HG03108 (cell line): Measurements from ENCODE around the gene OSBPL1A.
"Not testable (repeated sequence)": the region's sequence is repeated elsewhere in the genome, so short reads cannot be mapped to it uniquely, and the experiment has no call there.

Experiments used
- ATAC-seq: cut with Tn5 transposase; IDR thresholded peaks from one replicate; pipeline ENCODE4 v1.9.1; 2021; ENCODE audit warnings: moderate library complexity; ENCODE audit not compliant: unreplicated experiment

The OSBPL1A gene

DNA sequence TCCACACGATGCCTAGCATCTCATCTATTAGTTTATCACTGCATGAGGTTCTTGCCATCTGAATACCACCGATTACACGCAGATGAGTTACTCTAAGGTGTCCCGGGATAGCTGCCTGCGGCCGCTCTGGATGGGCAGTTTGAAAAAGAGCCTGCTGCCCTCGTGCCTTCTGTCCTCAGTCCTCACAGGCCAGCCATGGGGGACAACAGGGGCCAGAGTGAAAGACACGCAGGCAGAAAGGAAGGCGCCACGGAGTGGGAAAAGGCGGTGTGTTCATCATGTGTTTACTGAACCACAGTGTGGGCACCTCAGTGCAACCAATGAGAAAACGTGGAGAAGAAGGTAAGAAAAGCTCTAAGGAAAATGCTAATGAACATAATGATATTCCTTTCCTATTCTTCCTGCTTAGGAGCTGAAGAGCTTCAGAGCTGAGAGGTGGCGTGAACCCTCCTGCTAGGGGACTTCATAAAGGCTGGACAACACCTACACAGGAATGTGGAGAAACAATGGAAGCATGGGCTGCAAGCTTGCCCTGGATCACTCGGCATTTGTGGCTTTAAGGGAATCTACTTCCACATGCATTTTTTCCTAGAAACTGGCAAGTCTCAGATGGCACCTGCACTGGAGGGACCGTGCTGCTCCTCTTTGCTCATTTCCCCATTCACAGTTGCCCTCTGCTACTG, 207.8 kb downstream of the OSBPL1A start:
- no peak for ATAC-seq

DNA sequence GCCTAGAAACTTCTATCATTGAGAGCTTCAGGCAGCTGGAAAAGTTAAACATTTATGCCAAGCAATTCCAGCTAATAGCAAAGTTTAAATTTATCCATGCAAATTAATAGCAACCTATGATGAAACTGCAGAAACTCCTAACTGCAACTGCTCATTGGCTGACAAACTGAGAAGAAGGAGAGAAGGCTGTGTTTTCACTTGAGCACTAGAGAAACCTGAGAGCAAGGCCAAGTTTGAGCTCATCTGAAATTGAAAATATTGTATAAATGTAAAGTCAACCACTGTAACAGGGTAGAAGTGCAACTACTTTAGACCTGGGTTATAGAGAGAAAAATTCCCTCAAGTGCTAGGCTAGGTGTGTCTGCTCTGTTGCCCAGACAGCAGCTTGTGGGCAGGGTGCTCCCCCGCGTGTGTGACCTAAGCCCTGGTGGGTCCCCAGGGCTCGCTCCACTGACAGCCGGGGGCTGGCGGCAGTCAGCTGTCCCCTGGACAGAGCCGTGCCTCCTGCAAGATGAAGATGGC, 208.6 kb downstream of the OSBPL1A start:
- peak; percentile 74 for ATAC-seq

DNA sequence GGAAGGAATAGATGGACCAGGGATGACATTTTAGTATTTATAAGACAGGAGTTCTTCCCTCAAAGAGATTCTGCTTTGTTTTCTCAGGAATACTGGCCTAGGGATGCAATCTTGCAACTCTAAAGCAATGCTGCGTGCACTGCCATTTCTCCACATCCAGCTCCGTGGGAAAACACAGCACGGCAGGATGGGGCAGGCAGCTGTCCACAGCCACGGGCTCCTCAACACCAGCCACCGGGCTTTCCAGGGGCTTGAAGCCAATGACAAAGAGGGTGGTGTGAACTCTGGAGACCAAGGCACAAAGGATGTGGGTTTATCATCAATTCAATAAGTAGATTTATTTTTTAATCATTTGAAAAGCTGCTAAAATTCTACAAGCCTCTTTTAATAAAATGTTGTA, 209.5 kb downstream of the OSBPL1A start:
- ATAC-seq = no peak

DNA sequence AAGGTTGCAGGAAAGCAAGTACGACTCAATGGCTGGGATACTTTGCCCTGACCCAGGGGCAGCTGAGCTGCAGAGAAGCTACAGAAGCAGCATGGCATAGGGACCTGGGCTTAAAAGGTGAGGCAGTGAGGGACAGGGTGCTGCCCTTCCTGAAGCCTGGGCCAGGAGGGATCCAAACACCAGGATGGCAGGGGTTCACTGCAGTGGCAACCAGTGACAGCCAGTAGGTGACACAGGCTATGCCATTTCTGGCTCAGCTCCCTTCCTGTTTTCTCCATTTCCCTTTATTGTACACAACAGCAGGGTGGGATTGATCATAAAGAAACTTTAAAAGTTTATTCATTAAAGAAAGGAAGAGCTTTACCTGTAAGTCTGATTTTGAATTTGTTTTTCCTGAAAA, 209.9 kb downstream of the OSBPL1A start:
- no peak for ATAC-seq

DNA sequence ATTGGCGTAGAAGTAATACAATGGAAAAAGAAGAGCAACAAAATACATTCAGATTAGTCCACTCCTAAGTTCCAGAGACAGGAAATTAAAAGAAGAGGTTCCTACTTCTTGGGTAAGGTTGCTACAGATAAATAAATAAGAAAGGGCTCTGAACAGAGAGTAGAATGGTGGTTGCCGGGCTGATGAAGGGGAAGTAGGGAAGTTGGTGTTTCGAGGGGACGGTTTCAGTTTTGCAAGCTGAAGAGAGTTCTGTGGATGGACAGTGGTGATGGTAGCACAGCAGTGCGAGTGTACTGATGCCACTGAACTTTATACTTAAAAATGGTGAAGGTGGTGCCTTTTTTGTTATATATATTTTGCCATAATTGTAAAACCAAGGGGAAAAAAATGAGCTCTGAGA, 210.6 kb downstream of the OSBPL1A start:
- ATAC-seq = no peak

DNA sequence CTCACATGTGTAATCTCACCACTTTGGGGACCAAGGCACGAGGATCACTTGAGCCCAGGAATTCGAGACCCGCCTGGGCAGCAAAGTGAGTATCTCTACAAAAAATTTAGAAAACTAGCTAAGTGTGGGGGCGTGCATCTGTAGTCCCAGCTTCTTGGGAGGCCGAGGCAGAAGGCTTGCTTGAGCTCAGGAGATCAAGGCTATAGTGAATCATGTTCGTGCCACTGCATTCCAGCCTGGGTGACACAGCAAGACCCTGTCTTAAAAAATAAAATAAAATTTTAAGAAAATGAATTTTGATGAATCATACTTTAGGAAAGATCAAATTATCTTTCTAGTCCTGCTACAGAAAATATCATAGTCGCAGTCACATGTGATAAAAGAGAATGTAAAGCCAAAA, 211.8 kb downstream of the OSBPL1A start:
- no peak for ATAC-seq

DNA sequence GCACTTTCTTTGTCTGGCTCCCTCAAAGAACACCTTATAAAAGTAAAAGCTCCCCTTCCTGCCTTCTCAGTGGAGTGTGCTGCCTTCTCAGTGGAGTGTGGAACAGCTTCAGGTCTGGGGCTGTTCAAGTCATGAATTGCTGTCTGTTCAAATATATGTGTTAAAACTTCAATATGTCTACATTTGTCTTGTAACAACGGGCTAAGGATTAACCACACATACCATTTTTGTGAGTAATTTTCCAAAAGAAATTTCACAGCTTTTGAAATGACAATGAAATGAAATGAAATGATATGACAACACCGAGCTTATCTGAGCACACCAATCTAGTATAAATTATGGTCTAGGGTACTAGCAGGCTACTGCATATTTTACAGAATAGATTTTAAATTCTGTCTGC, 215.8 kb downstream of the OSBPL1A start:
- no peak for ATAC-seq

DNA sequence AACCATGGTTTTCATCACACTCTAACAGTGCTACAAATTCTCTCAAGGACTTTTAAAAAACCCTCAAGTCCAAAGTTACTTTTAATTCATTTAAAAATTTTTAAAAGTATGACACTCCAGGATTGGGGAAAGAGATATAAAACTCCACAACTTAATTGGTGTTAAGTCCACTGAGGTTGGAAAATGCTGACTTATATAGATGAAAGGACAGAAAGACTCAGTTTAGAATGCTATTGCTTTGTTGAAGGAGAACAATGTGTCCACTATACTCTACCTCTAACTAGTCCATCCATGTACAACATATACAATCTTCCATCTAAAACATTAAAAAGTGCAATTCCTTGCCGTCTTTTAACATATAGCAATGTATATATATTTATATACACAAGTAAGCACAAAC, 217.6 kb downstream of the OSBPL1A start:
- no peak for ATAC-seq

DNA sequence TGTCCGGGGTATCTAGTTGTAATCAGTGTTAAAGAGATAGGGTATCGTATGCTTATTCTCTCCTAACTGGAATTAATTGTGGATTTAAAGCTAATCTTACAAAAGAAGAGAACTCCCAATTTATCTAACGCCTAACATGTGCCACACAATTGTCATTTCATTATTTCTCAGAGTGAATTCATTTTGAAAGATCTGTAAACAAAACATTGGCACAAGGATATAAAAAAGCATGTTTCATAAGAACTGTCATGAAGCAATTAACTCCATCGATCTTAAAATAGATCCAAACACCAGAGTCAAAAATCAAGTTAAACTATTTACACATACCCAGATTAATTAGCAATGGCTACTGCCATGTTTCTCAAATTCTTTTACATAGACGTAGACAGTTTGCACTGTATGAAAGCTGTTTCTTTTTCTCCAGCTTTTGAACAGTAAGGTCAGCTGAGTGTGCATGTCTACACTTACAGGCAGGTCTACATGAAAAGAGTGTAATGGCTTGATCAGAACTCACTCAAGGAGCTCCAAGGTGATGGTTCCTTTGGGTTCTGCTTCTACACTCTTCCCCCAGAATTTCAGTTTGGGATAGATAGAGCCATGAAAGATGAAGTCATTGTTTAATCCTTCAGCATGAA, 220.0 kb downstream of the OSBPL1A start:
- ATAC-seq = no peak

DNA sequence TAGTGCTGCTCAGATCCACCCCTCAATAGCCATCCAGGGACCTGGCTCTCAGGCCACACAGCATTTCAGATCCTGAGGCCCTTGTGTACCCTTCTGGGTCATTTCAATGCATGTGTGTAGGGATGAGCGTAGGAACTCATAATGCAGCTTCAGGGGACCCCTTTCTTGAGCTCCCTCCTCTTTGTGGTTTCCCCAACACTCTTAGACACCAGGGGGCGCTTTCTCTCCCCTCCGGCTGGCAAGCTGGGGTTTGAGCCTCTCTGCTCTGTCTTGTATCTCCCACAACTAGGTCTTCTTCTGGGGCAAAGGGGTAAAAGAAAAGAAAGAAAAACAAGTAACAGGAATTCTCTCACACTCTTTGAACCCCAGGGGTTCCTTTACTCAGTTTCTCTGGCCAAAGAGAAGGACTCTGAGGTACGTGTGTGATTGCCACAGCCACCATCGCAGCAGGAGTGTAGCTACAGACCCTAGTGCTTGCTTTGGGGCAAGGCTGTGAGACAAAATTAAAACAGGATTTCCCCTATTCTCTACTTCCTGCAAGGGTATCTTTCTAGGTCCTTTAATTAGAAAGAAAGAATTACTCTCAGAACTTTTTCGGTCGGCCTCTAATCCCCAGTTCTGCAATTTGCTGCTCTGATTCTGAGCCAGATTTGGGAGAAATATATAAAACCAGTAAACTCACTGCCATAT, 220.8 kb downstream of the OSBPL1A start:
- peak; percentile 76 for ATAC-seq

DNA sequence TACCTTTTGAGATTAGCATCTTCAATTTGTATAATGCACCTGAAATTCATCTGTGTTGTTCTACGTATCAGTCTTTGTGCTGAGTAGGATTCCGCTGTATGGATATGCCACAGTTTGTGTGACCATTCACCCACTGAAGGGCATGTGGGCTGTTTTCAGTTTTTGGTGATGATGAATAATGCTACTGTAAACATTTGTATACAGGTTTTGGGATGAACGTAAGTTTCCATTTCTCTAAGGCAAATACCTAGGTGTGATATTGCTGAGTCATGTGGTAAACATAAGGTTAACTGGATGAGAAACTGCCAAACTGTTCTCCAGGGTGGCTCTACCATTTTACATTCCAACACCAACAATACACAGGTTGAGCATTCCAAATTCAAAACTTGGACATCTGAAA, 223.6 kb downstream of the OSBPL1A start:
- no peak for ATAC-seq

DNA sequence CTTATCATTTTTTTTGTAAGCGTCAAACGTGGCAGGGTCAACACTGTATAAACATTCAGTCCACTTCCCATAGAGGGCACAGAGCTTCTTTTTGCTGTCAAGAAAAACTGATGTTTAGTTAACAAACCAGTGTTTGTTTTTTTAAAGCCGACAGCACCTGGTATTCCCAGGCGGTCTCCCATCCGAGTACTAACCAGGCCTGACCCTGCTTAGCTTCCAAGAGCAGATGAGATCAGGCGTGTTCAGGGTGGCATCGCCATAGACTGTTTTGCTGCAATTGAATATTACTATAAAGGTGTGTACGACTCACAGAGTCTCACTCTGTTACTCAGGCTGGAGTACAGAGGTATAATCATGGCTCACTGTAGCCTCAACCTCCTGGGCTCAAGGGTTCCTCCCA, 227.3 kb downstream of the OSBPL1A start:
- no peak for ATAC-seq

DNA sequence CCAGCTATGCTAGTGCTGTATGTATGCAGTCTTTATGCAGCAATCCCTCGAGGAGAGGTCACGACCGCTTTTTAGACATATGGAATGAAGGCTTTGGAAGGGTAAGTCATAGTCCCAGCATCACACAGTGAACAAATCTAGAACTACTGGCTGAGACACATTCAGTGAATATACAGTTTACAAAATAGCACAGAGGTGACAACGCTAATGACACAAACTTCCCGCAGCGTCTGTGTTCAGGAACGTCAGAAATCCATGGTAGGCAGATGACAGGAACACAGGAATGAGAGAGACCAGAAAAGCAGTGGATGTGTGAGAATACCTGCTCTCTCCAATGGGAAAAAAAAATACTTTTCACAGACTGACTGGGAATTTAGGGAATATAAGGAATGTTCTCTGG, 229.1 kb downstream of the OSBPL1A start:
- ATAC-seq = no peak

DNA sequence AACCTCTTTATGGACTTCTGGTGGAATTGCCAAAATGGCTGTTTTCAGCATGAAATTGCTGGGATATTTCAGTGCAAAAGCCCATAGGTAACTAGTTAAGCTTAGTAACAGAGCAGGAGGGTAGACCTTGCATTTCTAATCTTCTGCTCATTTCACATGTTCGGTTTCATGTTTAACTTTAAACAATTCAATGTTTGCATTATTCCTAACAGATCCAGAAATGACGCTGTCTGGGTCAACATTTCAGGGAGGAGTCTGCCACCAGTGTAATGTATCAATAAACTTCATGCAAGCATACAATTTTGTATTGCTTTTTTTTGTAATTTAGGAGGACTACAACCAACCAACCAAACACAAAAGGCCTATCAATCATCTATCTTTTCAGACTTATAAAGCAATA, 236.3 kb downstream of the OSBPL1A start:
- ATAC-seq = no peak

DNA sequence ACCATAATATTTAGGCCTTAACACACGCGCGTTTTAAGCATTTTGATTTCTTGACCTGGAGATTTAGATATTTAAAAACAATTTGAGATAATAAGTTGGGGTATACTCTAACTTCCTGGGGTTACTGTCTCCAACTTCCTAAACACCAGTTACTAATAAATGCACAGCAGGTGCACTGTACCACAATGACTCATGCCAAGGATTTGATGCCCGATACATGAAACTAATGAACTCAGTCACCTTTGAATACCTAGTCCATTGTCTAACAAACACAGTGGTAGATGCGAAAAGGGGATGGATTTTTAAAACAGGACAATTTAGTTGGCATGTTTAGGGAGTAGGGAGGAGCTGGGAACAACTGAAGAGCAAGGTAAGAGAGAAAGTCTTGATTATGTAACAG, 237.5 kb downstream of the OSBPL1A start:
- ATAC-seq = no peak

DNA sequence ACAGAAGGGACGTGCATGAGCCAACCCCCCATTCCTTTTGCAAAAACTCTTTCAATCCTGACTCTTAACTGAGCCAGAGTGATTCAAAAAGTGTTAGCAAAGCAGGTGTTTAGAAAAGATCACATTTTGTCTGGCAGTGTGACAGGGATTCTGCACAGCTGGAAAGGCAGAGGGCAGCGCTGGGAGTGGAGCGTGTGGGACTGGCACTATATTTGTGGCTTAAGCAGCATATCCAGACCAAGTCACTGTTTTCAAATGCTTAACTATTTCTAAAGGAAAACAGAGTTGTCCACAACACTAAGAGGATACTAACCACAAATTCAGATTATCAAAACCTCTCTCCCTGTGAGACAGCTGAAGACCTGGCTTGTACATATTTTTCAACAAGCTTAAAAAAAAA, 239.8 kb downstream of the OSBPL1A start:
- no peak for ATAC-seq

DNA sequence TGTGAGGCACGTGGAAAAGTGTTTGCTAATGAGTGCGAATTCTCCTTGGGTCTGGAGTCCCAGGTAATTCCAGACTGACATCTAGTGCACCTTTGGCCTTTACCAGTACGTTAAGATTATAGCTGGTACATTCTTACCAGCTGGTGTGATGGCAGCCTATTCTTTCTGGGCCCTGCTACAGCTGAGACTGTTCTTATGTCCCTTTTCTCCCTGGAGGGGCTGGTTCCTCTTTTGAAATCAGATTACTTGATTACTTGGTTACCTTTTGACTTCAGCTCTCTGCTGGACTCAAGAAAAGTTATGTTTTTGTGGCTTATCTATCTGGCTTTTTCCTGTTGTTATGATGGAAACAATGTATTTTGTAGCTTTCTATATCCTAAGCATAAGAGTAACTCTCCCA, 244.2 kb downstream of the OSBPL1A start:
- ATAC-seq = no peak

DNA sequence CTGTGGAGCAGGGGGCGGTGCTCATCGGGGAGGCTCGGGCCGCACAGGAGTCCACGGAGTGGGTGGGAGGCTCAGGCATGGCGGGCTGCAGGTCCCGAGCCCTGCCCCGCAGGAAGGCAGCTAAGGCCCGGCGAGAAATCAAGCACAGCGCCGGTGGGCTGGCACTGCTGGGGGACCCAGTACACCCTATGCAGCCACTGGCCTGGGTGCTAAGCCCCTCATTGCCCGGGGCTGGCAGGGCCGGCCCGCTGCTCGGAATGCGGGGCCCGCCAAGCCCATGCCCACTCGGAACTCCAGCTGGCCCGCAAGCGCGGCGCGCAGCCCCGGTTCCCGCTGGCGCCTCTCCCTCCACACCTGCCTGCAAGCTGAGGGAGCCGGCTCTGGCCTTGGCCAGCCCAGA, 248.0 kb downstream of the OSBPL1A start:
- ATAC-seq = not testable (repeated sequence)

DNA sequence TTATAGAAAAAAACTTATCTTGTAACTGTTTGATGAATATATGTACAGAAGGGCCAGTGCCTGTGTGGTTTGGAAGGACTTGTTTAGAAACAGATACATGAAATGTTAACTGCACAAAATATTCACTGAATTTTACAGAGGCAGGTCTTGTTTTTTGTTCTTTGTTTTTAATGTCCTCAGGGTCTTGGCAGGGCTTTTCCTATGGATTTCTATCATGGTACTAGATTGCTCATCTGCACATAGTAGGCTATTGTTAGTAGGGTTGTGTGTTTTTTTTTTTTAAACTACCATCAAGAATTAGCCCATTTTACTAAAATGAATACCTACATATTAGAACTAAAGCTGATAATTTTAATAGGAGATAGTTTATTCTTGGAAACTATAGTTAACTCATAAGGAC, 255.2 kb downstream of the OSBPL1A start:
- ATAC-seq = no peak

DNA sequence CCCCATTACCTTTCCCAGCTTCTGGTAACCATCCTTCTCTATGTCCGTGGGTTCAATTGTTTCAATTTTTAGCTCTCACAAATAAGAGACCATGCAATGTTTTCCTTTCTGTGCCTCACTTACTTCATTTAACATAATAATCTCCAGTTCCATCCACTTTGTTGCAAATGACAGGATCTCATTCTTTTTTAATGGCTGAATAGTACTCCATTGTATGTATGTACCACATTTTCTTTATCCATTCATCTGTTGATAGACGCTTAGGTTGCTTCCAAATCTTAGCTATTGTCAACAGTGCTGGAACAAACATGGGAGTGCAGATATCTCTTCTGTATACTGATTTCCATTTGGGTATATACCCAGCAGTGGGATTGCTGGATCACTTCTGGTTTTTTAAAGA, 256.9 kb downstream of the OSBPL1A start:
- ATAC-seq = no peak

DNA sequence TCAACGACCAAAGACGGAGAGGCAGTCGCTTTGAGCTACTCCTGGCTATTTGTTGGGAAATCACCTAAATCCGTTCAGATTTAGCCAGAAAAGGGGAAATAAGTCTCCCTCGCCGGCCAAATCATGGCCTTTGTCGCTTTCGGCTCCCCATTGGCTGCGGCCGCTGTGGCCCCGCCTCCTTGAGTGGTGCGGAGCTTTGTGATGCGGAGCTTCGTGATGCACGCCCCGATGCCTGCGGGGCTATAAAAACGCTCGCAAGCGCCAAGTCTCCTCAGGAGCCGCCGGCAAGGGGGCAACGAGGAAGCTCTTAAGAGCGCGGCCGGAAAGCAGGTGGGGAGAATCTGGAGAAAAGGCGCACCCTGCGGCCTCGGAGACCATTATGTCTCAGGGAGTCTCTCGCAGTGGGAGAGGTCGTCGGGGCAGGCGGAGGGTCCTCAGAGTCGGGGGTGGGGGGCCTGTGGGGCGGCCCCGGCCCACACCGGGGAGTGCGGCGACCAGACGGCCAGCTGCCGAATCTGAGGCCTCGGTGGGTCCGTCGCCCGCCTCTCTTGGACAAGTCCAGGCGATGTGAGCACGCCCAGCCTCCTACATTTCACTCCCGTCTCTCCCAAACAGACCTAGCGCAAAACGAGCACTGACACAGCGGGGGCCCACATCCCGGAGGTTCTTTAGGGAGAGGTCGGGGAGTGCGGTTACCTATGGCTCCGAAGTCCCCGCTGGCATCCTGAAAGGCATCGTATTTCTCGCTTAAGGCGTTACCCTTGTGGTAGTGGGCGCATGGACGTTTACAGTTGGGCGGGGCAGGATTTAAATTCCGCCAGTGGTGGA, 258.6 kb downstream of the OSBPL1A start, which contains the start of gene CABYR:
CABYR (plus strand) TSS at position 274 of the 828 bp plus-strand sequence. CDS start 4,053 bp downstream, outside the sequence.
- peak; percentile 86 for ATAC-seq
